ENCODE data around the gene EVA1B.

Gene EVA1B

DNA sequence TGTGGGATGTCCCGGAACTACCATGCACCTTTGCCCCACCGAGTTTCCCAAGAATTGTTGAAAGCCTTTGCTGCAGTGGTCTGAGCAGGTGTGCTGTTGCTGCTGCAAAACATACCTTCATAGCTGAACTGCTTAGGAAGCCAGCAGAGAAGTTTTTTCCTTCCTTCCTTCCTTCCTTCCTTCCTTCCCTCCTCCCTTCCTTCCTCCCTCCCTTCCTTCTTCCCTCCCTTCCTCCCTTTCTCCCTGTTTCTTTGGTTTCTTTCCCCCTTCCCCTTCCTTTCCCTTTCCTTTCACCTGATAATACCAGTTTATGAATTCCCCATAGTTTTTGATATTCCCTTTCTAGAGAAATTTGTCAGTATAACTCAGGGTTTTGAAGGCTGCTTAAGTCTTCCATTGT is 28.1 kb downstream of the EVA1B start (continued):
- TF ChIP-seq, protein P1, sequence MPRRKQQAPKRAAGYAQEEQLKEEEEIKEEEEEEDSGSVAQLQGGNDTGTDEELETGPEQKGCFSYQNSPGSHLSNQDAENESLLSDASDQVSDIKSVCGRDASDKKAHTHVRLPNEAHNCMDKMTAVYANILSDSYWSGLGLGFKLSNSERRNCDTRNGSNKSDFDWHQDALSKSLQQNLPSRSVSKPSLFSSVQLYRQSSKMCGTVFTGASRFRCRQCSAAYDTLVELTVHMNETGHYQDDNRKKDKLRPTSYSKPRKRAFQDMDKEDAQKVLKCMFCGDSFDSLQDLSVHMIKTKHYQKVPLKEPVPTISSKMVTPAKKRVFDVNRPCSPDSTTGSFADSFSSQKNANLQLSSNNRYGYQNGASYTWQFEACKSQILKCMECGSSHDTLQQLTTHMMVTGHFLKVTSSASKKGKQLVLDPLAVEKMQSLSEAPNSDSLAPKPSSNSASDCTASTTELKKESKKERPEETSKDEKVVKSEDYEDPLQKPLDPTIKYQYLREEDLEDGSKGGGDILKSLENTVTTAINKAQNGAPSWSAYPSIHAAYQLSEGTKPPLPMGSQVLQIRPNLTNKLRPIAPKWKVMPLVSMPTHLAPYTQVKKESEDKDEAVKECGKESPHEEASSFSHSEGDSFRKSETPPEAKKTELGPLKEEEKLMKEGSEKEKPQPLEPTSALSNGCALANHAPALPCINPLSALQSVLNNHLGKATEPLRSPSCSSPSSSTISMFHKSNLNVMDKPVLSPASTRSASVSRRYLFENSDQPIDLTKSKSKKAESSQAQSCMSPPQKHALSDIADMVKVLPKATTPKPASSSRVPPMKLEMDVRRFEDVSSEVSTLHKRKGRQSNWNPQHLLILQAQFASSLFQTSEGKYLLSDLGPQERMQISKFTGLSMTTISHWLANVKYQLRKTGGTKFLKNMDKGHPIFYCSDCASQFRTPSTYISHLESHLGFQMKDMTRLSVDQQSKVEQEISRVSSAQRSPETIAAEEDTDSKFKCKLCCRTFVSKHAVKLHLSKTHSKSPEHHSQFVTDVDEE (CRISPR knock-in tag; IDR thresholded peaks at IDR 0.05): no peak
- no peak for TF ChIP-seq RARB (CRISPR knock-in tag; IDR thresholded peaks at IDR 0.05)

DNA sequence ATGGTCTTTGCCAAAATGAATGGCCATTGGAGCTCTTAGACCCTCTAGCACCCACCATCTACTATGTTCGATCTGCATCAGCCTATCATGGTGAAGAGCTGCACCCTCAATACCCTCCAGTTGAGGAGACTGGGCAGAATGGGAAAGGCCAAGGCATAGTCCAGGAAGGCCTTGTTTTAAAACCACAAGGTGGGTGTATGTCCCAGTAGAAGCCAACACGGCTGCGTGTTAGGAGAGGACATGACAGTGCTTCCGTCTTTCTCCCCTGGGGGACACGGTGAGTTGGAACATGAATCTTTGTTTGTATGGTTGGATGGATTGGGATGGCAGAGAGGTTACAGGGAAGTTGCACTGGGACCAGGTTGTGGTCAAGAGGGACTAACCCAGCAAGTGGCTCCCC is 35.9 kb downstream of the EVA1B start:
- TF ChIP-seq ZNF565 (CRISPR knock-in tag; conservative IDR thresholded peaks at IDR 0.05; ENCODE audit: low read depth): no peak
- TF ChIP-seq TCF4 (CRISPR knock-in tag; IDR thresholded peaks at IDR 0.05; ENCODE audit: borderline replicate concordance): no peak
- no peak for TF ChIP-seq ZFP3 (CRISPR knock-in tag; IDR thresholded peaks at IDR 0.05)
- no peak for TF ChIP-seq ISL1 (CRISPR knock-in tag; IDR thresholded peaks at IDR 0.05)
- TF ChIP-seq SNAI2 (CRISPR knock-in tag; IDR thresholded peaks at IDR 0.05): no peak
- TF ChIP-seq, protein P2, sequence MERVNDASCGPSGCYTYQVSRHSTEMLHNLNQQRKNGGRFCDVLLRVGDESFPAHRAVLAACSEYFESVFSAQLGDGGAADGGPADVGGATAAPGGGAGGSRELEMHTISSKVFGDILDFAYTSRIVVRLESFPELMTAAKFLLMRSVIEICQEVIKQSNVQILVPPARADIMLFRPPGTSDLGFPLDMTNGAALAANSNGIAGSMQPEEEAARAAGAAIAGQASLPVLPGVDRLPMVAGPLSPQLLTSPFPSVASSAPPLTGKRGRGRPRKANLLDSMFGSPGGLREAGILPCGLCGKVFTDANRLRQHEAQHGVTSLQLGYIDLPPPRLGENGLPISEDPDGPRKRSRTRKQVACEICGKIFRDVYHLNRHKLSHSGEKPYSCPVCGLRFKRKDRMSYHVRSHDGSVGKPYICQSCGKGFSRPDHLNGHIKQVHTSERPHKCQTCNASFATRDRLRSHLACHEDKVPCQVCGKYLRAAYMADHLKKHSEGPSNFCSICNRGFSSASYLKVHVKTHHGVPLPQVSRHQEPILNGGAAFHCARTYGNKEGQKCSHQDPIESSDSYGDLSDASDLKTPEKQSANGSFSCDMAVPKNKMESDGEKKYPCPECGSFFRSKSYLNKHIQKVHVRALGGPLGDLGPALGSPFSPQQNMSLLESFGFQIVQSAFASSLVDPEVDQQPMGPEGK (CRISPR knock-in tag; IDR thresholded peaks at IDR 0.05; ENCODE audit: borderline replicate concordance): no peak
- no peak for TF ChIP-seq ZNF8 (CRISPR knock-in tag; IDR thresholded peaks at IDR 0.05)
- TF ChIP-seq, protein P1 (CRISPR knock-in tag; IDR thresholded peaks at IDR 0.05): no peak
- TF ChIP-seq ARNTL (CRISPR knock-in tag; IDR thresholded peaks at IDR 0.05; ENCODE audit: borderline replicate concordance, low read depth): no peak
- no peak for TF ChIP-seq ZC3H10 (CRISPR knock-in tag; IDR thresholded peaks at IDR 0.05)
- no peak for ATAC-seq

DNA sequence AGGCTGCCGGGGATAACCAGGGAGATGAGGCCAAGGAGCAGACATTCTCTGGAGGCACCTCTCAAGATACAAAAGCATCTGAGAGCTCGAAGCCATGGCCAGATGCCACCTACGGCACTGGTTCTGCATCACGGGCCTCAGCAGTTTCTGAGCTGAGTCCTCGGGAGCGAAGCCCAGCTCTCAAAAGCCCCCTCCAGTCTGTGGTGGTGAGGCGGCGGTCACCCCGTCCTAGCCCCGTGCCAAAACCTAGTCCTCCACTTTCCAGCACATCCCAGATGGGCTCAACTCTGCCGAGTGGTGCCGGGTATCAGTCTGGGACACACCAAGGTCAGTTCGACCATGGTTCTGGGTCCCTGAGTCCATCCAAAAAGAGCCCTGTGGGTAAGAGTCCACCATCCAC is 36.6 kb downstream of the EVA1B start:
- no peak for ATAC-seq
- no peak for TF ChIP-seq RARB (CRISPR knock-in tag; IDR thresholded peaks at IDR 0.05)
- no peak for TF ChIP-seq CSDC2 (CRISPR knock-in tag; IDR thresholded peaks at IDR 0.05)
- TF ChIP-seq PPARA (CRISPR knock-in tag; IDR thresholded peaks at IDR 0.05; ENCODE audit: borderline replicate concordance): no peak
- TF ChIP-seq ZNF565 (CRISPR knock-in tag; conservative IDR thresholded peaks at IDR 0.05; ENCODE audit: low read depth): no peak
- TF ChIP-seq, protein P2 (CRISPR knock-in tag; IDR thresholded peaks at IDR 0.05; ENCODE audit: borderline replicate concordance): no peak
- no peak for TF ChIP-seq ZNF8 (CRISPR knock-in tag; IDR thresholded peaks at IDR 0.05)
- TF ChIP-seq, protein P3, sequence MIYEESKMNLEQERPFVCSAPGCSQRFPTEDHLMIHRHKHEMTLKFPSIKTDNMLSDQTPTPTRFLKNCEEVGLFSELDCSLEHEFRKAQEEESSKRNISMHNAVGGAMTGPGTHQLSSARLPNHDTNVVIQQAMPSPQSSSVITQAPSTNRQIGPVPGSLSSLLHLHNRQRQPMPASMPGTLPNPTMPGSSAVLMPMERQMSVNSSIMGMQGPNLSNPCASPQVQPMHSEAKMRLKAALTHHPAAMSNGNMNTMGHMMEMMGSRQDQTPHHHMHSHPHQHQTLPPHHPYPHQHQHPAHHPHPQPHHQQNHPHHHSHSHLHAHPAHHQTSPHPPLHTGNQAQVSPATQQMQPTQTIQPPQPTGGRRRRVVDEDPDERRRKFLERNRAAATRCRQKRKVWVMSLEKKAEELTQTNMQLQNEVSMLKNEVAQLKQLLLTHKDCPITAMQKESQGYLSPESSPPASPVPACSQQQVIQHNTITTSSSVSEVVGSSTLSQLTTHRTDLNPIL (CRISPR knock-in tag; IDR thresholded peaks at IDR 0.05; ENCODE audit: low read depth): no peak
- no peak for TF ChIP-seq ARNTL (CRISPR knock-in tag; IDR thresholded peaks at IDR 0.05; ENCODE audit: borderline replicate concordance, low read depth)
- no peak for TF ChIP-seq OSR1 (CRISPR knock-in tag; IDR thresholded peaks at IDR 0.05)

DNA sequence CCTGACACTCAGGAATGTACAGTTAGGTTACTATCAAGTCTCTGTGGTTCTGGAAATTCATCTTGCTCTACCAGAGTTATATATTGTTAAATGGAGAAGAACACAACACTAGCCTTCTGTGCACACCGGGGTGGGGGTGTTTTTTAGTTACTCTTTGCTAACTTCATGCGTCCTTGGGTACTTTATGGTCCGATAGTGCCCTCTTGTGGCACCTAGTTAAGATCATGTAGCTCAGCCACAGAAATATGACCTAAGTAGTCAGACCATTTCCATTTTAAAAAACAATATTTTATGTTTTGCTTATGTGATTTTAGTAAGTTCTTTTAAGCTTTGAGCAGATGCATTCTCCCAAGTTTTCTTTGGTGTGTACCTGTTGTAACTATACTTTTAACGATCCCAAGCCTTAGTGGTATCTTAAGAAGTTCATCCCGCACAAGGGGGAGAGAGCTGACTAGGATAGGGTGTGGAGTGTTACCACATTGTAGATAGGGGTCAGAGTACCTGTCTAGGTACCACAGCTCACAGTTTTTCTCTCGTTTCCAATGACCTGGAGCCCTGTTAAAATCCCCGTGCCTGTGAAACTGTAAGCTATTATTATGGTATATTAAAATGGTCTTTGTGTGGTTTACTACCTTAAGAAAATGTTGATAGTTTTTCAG is 37.9 kb downstream of the EVA1B start:
- ATAC-seq: peak; percentile 91
- TF ChIP-seq, protein P3 (CRISPR knock-in tag; IDR thresholded peaks at IDR 0.05; ENCODE audit: low read depth): no peak
- TF ChIP-seq ZFP3 (CRISPR knock-in tag; IDR thresholded peaks at IDR 0.05) (no peak), ZC3H10 (CRISPR knock-in tag; IDR thresholded peaks at IDR 0.05) (no peak), RARB (CRISPR knock-in tag; IDR thresholded peaks at IDR 0.05) (no peak), ZNF70 (CRISPR knock-in tag; IDR thresholded peaks at IDR 0.05) (no peak), ZNF8 (CRISPR knock-in tag; IDR thresholded peaks at IDR 0.05) (no peak), GLIS3 (CRISPR knock-in tag; IDR thresholded peaks at IDR 0.05) (no peak), TCF4 (CRISPR knock-in tag; IDR thresholded peaks at IDR 0.05; ENCODE audit: borderline replicate concordance) (no peak), ISL1 (CRISPR knock-in tag; IDR thresholded peaks at IDR 0.05) (no peak)
- TF ChIP-seq, protein P2 (CRISPR knock-in tag; IDR thresholded peaks at IDR 0.05; ENCODE audit: borderline replicate concordance): no peak
- TF ChIP-seq, protein P4, sequence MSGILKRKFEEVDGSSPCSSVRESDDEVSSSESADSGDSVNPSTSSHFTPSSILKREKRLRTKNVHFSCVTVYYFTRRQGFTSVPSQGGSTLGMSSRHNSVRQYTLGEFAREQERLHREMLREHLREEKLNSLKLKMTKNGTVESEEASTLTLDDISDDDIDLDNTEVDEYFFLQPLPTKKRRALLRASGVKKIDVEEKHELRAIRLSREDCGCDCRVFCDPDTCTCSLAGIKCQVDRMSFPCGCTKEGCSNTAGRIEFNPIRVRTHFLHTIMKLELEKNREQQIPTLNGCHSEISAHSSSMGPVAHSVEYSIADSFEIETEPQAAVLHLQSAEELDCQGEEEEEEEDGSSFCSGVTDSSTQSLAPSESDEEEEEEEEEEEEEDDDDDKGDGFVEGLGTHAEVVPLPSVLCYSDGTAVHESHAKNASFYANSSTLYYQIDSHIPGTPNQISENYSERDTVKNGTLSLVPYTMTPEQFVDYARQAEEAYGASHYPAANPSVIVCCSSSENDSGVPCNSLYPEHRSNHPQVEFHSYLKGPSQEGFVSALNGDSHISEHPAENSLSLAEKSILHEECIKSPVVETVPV (CRISPR knock-in tag; IDR thresholded peaks at IDR 0.05): no peak

All from SK-N-SH treated with all-trans-retinoic acid at 6 μM for 48 hours (cell line).